GM21737 (cell line): Measurements from ENCODE around the gene CCDC57.
"Not testable (repeated sequence)": the region's sequence is repeated elsewhere in the genome, so short reads cannot be mapped to it uniquely, and the experiment has no call there.

Source experiments
- ATAC-seq: cut with Tn5 transposase; IDR thresholded peaks from one replicate; pipeline ENCODE4 v1.9.1; 2021; ENCODE audit warnings: mild to moderate bottlenecking, moderate library complexity; ENCODE audit not compliant: unreplicated experiment

The CCDC57 gene

GRCh38 chr17:82156284-82156925 lies 56.2 kb downstream of the CCDC57 start:
- no peak for ATAC-seq

DNA sequence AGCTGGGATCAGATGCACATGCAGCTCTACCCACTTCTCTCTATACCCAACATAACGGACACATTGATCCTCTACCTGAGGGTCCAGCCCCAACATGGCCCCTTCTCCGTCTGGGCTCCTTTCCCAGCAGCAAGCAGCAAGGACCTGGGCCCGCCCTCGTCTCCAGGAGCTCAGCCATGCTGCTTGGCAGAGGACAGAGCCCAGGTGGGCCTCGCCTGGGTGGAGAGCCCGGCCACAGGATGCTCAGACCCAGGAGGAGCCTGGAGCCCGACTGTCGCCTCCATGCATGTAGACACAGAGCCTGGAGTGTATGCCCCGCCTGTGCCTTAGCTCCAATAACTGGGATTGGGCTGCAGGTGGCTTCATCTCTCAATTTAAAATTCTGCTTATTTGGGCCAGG lies 57.0 kb downstream of the CCDC57 start:
- ATAC-seq: no peak

DNA sequence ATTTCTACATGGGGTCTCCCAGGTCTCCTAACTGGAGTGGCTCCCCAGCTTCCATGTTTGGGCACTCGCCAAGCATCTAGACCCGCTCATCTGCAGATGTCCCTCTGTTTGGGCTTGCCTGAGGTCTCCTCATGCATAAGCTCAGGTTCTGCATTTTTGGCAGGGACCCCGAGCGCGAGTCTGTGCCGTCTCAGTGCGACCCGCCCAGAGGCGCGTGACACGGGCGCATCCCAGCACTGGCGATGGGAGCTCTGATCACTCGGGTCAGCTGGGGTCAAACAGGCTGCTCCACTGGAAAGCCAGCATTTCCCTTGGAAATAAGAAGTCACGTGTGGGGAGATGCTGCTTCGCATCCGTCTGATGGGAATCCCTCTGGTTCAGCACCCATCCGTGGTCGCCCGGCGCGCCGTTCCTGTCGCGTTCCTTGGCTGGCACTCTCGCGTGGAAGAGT lies 57.7 kb downstream of the CCDC57 start:
- ATAC-seq: no peak

- peak; percentile 50 for ATAC-seq
Observed at GRCh38 chr17:82153745-82154375, 58.8 kb downstream of the CCDC57 start.

DNA sequence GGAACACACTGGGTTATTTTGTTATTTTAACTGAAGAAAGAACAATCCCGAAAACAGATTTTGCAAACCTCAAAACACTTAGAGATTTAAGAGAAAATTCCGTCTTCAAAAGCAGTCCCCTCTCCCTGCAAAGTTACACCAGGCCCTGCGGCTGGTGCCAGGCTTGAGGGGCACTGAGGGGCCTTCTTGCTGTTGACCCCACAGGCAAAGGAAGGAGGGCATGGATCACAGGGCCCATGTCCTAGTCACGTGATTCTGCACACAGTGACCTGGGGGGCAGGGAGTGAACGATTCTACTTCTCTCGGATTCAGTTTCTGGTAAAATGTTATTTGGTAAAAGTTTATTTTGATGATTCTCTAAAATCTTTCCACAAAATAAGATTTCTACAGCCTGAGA lies 59.3 kb downstream of the CCDC57 start:
- no peak for ATAC-seq

GRCh38 chr17:82152556-82153294 lies 59.9 kb downstream of the CCDC57 start:
- ATAC-seq: no peak

GRCh38 chr17:82152114-82152513 lies 60.5 kb downstream of the CCDC57 start:
- ATAC-seq: no peak

DNA sequence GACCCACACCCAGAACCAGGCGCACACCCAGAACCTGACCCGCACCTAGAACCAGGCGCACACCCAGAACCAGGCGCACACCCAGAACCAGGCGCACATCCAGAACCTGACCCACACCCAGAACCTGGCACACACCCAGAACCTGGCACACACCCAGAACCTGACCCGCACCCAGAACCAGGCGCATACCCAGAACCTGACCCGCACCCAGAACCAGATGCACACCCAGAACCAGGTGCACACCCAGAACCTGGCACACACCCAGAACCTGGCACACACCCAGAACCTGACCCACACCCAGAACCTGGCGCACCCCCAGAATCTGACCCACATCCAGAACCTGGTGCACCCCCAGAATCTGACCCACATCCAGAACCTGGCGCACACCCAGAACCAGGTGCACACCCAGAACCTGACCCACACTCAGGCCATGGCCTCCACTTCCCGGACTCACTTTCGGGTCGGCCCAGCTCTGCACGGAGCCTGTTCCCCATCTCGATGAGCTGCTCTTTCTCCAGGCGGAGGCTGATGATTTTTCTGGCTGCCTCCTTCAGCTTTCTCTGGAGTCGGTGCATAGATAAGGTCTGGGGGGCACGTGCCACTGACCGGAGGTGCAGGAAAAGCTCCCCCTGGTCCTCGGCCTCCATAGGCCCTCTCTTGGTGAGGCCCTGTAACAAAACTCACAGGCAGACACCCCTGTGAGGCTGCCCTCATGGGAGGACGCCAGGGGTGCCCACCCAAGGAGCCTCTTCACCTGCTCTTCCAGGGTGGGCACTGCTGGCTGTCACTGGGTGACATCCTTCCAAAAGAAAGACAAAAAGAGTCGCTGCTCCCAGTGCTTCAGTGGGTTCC lies 61.3 kb downstream of the CCDC57 start:
- ATAC-seq: no peak

DNA sequence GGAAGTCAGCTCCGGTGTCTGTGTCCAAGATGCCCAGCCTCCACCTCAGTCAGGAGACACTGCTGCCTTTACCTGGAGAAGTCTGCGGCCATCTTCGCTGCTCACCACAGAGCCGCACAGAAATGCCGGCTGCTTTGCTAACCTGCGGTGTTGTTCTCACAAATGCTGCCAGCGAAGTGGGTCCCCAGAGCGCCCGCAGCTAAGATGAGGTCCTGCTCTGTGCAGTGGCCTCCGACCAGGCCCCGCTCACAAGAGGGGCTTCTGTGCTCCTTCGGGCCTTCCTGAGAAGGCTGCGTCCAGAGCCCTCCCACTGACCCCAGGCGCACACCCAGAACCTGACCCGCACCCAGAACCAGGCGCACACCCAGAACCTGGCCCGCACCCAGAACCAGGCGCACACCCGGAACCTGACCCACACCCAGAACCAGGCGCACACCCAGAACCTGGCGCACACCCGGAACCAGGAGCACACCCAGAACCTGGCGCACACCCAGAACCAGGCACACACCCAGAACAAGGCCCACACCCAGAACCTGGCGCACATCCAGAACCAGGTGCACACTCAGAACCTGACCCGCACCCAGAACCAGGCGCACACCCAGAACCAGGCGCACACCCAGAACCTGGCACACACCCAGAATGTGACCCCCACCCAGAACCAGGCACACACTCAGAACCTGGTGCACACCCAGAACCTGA lies 63.1 kb downstream of the CCDC57 start:
- ATAC-seq: no peak

GRCh38 chr17:82148997-82149396 lies 63.6 kb downstream of the CCDC57 start:
- no peak for ATAC-seq

DNA sequence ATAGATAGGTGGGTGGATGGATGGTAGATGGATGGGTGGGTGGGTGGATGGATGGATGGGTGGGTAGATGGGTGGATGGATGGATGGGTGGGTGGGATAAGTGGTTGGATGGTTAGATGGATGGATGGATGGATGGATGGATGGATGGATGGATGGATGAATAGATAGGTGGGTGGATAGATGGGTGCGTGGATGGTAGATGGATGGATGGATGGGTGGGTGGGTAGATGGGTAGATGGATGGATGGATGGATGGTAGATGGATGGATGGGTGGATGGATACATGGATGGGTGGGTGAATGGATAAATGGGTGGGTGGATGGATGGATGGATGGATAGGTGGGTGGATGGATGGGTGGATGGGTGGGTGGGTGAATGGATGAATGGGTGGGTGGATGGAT lies 64.6 kb downstream of the CCDC57 start:
- no peak for ATAC-seq

- no peak for ATAC-seq
Observed at GRCh38 chr17:82146663-82147654, 65.7 kb downstream of the CCDC57 start.

DNA sequence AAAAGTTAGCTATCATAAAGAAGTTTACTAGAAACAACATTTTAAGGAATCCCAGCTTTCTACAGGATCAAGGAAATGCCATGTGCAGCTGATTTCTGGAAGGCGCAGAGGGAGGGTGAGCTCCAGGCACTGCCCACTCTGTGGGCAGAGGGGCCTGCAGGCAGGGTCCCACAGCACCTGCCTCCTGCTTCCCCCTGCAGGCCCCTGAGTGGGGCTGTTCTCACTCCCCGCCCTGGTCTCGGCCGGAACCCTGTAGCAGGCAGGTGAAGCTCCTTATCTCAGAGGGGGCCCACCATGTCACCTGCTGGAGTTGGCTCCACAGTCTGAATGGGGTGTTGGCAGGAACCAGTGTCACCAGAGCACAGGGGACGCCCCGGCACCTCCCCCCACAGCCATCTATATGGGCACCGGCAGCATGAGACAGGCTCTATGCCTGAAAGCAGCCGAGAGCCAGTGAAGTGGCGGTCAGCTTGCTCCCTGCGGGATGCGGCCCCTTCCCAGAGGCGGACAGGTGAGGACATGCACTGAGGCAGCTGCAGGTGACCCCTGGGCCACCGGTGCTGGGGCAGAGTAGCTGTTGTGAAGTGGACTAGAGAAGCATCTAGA lies 67.0 kb downstream of the CCDC57 start:
- no peak for ATAC-seq

- no peak for ATAC-seq
Observed at GRCh38 chr17:82143333-82143732, 69.3 kb downstream of the CCDC57 start.

- not testable (repeated sequence) for ATAC-seq
Observed at GRCh38 chr17:82139961-82140360, 72.7 kb downstream of the CCDC57 start.

DNA sequence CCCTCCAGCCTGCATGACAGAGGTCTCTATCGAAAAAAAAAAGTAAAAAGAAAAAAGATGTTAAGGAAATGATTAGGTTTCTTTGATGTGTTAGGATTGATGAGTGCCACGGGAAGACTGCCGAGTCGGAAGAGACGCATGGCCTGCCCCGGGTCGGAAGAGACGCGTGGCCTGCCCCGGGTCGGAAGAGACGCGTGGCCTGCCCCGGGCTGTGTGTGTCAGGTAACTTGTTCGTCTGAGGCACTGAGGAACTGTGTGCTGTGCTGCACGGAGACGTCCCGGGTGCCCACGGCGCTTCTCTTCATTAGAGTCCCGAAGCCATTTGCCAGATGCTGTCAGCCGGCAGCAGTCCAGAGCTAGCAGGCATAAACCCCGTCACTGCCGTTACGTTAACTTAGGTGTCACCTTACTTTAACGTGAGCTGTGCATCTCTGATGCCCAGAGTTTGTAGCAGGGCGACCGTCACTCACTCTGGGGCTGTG lies 74.1 kb downstream of the CCDC57 start:
- ATAC-seq: no peak

DNA sequence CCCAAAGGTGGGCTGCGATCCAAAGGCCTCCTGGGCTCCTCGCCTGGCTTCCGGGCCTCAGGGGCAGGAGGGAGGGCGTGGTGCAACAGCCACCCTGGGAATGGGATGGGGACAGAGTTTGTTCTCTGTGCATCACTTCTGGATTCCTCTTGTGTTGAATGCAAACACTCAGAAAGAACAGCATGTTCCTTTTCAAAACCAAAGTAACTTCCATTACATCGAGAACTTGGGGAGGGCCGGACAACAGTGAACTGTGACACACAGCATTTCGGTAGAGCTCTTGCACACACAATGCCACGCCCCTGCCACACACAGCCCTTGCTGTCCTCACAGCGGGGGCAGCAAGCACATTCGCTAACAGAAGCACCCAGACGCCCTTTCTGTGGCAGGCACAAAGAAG lies 78.5 kb downstream of the CCDC57 start:
- no peak for ATAC-seq

DNA sequence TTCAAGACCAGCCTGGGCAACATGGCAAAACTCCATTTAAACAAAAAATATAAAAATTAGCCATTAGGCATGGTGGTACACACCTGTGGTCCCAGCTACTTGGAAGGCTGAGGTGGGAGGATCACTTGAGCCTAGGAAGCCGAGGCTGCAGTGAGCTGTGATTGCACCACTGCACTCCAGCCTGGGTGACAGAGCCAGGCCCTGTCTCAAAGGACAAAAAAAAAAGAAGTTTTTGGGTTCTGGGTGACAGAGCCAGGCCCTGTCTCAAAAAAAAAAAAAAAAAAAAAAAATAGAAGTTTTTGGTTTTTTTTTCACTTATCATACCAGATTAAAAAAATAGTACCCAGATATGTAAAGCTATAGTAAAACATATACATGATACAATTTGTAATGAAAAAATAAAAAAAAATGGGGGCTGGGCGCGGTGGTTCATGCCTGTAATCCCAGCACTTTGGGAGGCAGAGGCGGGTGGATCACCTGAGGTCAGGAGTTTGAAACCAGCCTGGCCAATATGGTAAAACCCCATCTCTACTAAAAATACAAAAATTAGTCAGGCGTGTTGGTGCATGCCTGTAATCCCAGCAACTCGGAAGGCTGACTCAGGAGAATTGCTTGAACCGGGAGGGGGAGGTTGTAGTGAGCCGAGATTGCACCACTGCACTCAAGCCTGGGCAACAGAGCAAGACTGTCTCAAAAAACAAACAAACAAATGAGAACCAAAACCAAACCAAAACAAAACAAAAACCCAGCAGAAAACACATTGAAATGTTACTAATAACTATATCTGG lies 79.3 kb downstream of the CCDC57 start:
- ATAC-seq: not testable (repeated sequence)
